Memory B cell (primary cell): ENCODE measurements around the gene CKAP2L.
A peak's percentile ranks its signal among the peaks of the same experiment; 100 is the strongest.

Experiments
- ATAC-seq: fragments of 150-1000 bp; cut with Tn5 transposase; 2 replicates; pipeline ENCODE4 v1.10.0; 2021; ENCODE audit warnings: low read depth, mild to moderate bottlenecking, moderate library complexity
- DNase-seq, 2 donors: peaks; one replicate each; pipeline ENCODE4 v3.0.0; 2022; ENCODE audit warnings: low spot score in 2 of 2
- H3K27ac Mint-ChIP-seq: one replicate; pipeline ENCODE4 v1.8.0; 2022; ENCODE audit warnings: mild to moderate bottlenecking, moderate library complexity, mixed read lengths
- H3K27me3 Mint-ChIP-seq: one replicate; pipeline ENCODE4 v1.8.0; 2022; ENCODE audit warnings: mixed read lengths
- H3K36me3 Mint-ChIP-seq: one replicate; pipeline ENCODE4 v1.8.0; 2022; ENCODE audit warnings: mild to moderate bottlenecking, mixed read lengths
- H3K4me1 Mint-ChIP-seq: one replicate; pipeline ENCODE4 v1.8.0; 2022; ENCODE audit warnings: mixed read lengths
- H3K4me3 Mint-ChIP-seq: one replicate; pipeline ENCODE4 v1.8.0; 2022; ENCODE audit warnings: mild to moderate bottlenecking, moderate library complexity, mixed read lengths
- H3K9me3 Mint-ChIP-seq: one replicate; pipeline ENCODE4 v1.8.0; 2022; ENCODE audit warnings: mixed read lengths

CKAP2L gene

DNA sequence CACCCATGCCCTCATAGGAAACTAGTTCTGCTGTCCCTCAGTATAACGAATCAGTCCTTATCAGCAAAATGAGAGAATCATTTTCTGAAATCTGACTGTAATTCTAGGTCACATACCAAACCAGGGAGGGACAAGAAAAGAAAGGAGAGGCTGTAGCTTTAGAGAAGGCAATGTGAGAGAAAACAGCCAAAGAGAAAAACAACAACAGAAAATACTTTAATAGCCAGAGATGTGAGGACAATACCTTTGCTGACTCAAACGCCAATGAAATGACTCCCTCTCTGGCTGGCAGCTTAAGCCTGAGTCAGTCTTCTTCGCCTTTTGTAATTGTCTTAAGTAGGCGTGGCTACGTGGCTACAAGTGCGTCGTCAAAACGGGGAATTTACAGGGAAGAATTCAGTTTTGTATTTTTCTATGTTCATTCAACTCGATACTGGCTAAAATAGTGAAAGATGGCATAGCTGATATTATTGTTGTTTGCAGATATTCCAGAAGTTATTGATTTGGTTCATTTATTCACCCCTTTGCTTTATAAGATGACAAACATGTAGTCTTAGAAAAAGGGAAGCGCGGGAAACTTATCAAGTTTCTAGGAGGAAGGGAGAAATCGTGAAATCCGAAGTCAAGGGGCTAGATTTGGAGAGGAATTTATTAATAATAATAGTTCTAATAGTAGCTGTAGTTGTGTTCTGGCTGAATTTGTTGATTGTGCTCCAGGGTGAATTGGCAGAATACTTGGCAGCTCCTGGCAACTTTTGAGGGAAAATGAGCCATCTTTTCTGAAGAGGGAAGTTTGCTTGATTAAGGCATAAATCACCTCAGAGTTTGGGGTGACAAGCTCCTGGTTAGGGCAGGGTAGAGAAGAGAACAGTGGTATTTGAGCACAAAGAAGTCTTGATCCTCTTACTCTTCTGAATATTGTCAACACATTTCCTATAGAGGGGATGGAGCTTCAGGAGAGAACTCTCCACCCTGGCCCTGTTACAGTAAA, 20.1 kb upstream of the CKAP2L start, which contains the start of gene IL1A:
Gene IL1A, minus strand, starts transcription at position 295 of the 991 bp plus-strand sequence. CDS start 723 bp downstream, outside the sequence.
- Mint-ChIP-seq H3K27ac (peak within 1 kb of the TSS; percentile 88), H3K4me3 (peak within 1 kb of the TSS; percentile 55), H3K36me3 (peaks cover 2% of the 10 kb centered on the region), H3K4me1 (peaks cover 31% of the 10 kb centered on the region), H3K27me3 (no peaks in the 10 kb centered on the region), H3K9me3 (no peaks in the 10 kb centered on the region)
- DNase-seq (no peak), ATAC-seq (peak; percentile 49)

DNA sequence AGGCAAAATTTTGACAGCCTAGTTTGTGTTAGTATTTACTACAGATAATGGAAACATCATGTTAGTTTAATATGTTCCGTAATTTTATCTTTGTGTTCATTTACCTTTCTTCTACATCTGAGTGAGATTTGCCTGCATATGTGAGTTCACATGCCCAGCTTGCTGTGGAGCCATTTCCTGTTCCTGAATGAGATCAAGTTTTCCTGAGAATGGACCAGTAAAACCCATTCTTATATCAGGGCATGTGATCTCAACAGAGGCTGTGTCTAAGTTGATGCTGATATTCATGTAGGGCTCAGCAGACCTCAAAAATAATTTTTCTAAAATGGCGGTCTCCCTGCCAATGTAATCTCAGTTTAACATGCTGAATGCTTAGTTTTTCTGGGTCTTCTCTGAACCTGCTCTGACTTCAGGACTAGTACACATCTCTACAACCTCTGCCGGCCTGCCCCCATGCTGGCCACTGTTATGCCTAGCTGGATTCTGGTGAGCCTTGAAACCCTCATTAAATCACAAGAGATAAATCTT, 18.8 kb upstream of the CKAP2L start:
- Mint-ChIP-seq H3K9me3 (no peaks in the 10 kb centered on the region), H3K4me3 (no peak overlapping the region), H3K4me1 (peaks cover 31% of the 10 kb centered on the region), H3K36me3 (no peaks in the 10 kb centered on the region), H3K27ac (peak overlapping the region; percentile 83), H3K27me3 (no peaks in the 10 kb centered on the region)
- DNase-seq (no peak), ATAC-seq (no peak)

DNA sequence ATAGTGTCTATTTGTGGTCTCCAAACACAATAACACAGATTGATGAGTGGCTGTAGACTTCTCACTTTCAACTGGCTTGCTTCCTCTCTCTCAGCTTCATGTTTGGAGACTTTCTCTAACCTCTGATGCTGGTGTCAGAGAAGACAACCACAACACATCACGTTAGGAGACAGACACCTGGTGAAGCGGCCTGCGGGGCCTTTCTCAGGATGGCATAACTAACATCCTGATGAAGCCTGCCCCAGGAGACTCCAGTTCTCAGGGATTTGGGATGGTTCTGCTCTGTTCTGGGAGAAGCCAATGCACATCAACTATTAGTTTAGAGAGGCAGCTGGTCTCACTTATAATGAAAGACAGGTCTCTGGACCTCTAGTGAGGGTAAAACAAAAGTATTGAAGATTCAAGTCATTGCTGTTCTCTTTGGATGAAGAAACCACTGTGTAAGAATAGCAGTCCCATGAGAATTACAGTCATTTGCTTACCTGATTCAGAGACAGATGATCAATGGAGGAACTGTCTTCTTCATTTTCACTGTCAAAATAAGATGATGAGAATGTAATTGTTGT, 17.9 kb upstream of the CKAP2L start:
- H3K9me3 Mint-ChIP-seq, result no peaks in the 10 kb centered on the region
- H3K36me3 Mint-ChIP-seq, result no peaks in the 10 kb centered on the region
- H3K4me3 Mint-ChIP-seq, result peak overlapping the region; percentile 49
- H3K27ac Mint-ChIP-seq, result peak overlapping the region; percentile 83
- no peaks in the 10 kb centered on the region for H3K27me3 Mint-ChIP-seq
- ATAC-seq (peak; percentile 81), DNase-seq (no peak)
- H3K4me1 Mint-ChIP-seq, result peaks cover 31% of the 10 kb centered on the region

GRCh38 chr2:112779598-112779997, 15.2 kb upstream of the CKAP2L start:
- Mint-ChIP-seq H3K36me3 (no peaks in the 10 kb centered on the region), H3K4me3 (no peak overlapping the region), H3K27ac (no peak overlapping the region), H3K4me1 (peaks cover 35% of the 10 kb centered on the region), H3K27me3 (peaks cover 4% of the 10 kb centered on the region), H3K9me3 (peaks cover 2% of the 10 kb centered on the region)
- DNase-seq (no peak), ATAC-seq (no peak)

- H3K27me3 Mint-ChIP-seq, result peaks cover 4% of the 10 kb centered on the region
- H3K36me3 Mint-ChIP-seq, result no peaks in the 10 kb centered on the region
- H3K4me1 Mint-ChIP-seq, result peaks cover 17% of the 10 kb centered on the region
- no peak overlapping the region for H3K4me3 Mint-ChIP-seq
- ATAC-seq, result no peak
- no peak for DNase-seq
- peak overlapping the region; percentile 45 for H3K27ac Mint-ChIP-seq
- peaks cover 2% of the 10 kb centered on the region for H3K9me3 Mint-ChIP-seq
These were observed 12.6 kb upstream of the CKAP2L start for GRCh38 chr2:112777036-112777435.

DNA sequence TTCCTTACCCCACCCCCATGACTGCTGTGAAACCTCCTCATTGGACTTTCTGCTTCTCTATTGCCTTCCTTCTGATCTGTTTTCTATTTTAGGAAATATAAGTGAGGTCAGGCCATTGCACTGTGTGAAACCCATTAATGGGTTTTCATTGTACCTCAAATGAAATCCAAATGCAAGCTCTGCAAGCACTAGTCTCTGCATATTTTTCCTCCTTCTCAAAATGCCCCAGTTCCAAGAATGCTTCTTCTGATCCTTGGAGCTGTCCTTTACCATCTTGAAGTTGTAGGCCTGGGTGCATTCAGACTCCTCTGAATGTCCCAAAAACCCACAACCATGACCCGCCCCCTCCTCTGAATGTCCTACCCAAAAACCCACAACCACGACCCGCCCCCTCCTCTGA, 11.7 kb upstream of the CKAP2L start:
- ATAC-seq, result no peak
- Mint-ChIP-seq H3K27ac (no peak overlapping the region), H3K4me3 (no peak overlapping the region)

DNA sequence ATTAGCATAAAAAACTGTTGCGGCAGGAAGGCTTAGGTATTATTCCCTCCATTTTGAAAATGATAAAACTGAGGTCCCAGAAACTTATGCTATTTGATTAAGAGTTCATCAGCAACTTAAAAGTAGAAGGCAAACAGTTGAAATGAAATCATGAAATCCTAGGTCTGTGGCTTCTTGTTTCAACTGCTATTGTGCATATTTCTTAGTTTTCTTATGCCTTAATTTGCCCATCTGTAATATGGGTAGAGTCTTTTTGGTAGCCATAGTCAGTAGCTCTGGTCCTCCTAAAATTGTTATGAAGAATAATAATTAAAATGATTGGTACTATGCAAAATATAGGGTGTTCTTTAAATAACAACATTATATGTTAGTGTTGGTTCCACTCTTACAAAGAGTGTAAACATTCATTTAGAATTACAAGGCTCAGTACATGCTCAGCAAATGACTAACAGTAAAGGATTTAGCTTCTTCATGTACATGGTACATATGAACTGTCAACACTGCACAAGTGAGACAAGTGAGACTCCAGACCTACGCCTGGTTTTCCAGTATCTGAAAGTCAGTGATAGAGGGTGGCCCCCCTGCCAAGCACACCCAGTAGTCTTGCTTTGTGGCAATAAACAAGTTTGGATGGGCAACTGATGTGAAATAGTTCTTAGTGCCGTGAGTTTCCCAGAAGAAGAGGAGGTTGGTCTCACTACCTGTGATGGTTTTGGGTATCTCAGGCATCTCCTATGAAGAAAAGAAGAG, 10.3 kb upstream of the CKAP2L start:
- H3K9me3 Mint-ChIP-seq, result peaks cover 2% of the 10 kb centered on the region
- H3K27me3 Mint-ChIP-seq, result peaks cover 4% of the 10 kb centered on the region
- H3K4me3 Mint-ChIP-seq, result no peak overlapping the region
- no peak overlapping the region for H3K27ac Mint-ChIP-seq
- no peak for DNase-seq
- peaks cover 10% of the 10 kb centered on the region for H3K4me1 Mint-ChIP-seq
- ATAC-seq, result no peak
- no peaks in the 10 kb centered on the region for H3K36me3 Mint-ChIP-seq

More for the DNA sequence above, 11.7 kb upstream of the CKAP2L start:
- peaks cover 10% of the 10 kb centered on the region for H3K4me1 Mint-ChIP-seq
- DNase-seq, result no peak
- H3K9me3 Mint-ChIP-seq, result peaks cover 2% of the 10 kb centered on the region
- peaks cover 4% of the 10 kb centered on the region for H3K27me3 Mint-ChIP-seq
- H3K36me3 Mint-ChIP-seq, result no peaks in the 10 kb centered on the region

DNA sequence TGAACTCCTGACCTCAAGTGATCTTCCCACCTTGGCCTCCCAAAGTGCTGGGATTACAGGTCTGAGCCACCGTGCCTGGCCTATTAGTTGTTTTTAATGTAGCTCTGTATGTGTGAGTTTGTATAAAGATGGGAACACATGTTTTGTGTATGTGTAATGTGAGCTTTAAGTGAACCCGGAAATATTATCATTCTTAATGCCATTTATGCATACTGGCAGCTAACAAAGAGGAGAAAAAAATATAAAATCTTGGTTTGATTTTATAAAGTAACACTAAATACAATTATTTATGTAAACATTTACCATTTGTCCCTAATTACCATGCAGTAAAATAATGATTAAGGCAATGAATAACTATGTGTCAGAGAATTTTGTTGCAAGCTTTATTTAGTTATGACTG, 9.1 kb upstream of the CKAP2L start:
- no peak overlapping the region for H3K27ac Mint-ChIP-seq
- DNase-seq (no peak), ATAC-seq (no peak)
- peaks cover 10% of the 10 kb centered on the region for H3K4me1 Mint-ChIP-seq
- no peaks in the 10 kb centered on the region for H3K36me3 Mint-ChIP-seq
- peaks cover 4% of the 10 kb centered on the region for H3K27me3 Mint-ChIP-seq
- no peak overlapping the region for H3K4me3 Mint-ChIP-seq
- peaks cover 2% of the 10 kb centered on the region for H3K9me3 Mint-ChIP-seq

DNA sequence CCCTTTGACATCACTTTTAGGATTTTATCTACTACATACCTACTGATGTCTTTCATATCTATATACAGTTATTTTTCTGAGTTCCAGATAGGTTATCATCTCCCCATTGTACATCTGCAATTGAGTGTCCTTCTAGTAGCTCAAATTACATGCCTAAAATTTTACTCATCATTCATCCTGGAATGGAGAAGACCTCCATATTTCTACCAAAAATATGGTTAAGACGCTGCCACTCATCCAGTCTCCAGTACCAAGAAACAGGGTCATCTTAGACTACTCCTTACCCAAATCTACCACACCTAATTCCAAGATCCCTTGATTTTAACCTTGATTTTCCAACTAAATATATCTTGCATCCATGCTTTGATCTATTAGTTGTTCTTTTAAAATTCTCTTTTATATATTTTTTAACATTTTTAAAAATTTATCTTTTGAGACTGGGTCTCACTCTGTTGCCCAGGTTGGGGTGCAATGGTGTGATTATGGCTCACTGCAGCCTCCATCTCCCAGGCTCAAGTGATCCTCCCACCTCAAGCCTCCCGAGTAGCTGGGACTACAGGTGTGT, 8.6 kb upstream of the CKAP2L start:
- peaks cover 10% of the 10 kb centered on the region for H3K4me1 Mint-ChIP-seq
- peaks cover 4% of the 10 kb centered on the region for H3K27me3 Mint-ChIP-seq
- H3K27ac Mint-ChIP-seq, result no peak overlapping the region
- H3K4me3 Mint-ChIP-seq, result no peak overlapping the region
- DNase-seq (no peak), ATAC-seq (no peak)
- H3K9me3 Mint-ChIP-seq, result peaks cover 2% of the 10 kb centered on the region
- no peaks in the 10 kb centered on the region for H3K36me3 Mint-ChIP-seq

GRCh38 chr2:112772322-112772721, 7.9 kb upstream of the CKAP2L start:
- H3K36me3 Mint-ChIP-seq, result no peaks in the 10 kb centered on the region
- ATAC-seq, result no peak
- peaks cover 4% of the 10 kb centered on the region for H3K27me3 Mint-ChIP-seq
- no peak for DNase-seq
- H3K4me3 Mint-ChIP-seq, result no peak overlapping the region
- no peak overlapping the region for H3K27ac Mint-ChIP-seq
- peaks cover 2% of the 10 kb centered on the region for H3K9me3 Mint-ChIP-seq
- H3K4me1 Mint-ChIP-seq, result peaks cover 12% of the 10 kb centered on the region

GRCh38 chr2:112768432-112768831, 4.0 kb upstream of the CKAP2L start:
- Mint-ChIP-seq H3K4me3 (no peak overlapping the region), H3K27ac (no peak overlapping the region), H3K9me3 (no peaks in the 10 kb centered on the region), H3K27me3 (no peaks in the 10 kb centered on the region), H3K36me3 (no peaks in the 10 kb centered on the region), H3K4me1 (peaks cover 20% of the 10 kb centered on the region)
- ATAC-seq (no peak), DNase-seq (no peak)

DNA sequence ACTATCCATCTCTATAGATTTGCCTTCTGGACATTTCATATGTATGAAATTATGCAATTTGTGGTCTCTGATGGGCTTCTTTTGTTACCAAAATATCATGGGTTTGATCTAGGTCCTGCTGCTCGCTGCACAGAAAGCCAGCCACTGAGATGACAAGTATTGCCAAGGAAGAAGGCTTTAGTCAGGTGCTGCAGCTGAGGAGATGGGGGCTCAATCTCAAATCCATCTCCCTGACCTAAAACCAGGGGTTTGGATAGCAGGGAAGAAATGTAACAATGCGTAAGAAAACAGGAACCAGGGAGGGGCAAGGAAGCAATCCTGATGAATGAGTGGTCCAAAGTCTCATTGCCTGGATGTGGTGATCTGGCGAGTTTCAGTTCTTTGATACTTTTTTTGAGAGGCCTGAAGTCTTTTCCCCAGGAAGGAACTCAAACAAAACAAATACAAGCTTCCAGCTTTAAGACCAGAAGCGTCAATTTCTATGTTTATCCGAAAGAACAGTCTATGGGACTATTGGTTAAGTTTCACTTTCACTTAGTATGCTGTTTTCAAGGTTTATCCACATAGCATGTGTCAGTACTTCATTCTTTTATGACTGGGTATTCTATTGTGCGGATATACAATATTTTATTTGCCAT, 3.4 kb upstream of the CKAP2L start:
- DNase-seq (no peak), ATAC-seq (no peak)
- Mint-ChIP-seq H3K4me3 (peak overlapping the region; percentile 21), H3K9me3 (no peaks in the 10 kb centered on the region), H3K36me3 (no peaks in the 10 kb centered on the region), H3K27me3 (no peaks in the 10 kb centered on the region), H3K27ac (no peak overlapping the region), H3K4me1 (peaks cover 21% of the 10 kb centered on the region)

DNA sequence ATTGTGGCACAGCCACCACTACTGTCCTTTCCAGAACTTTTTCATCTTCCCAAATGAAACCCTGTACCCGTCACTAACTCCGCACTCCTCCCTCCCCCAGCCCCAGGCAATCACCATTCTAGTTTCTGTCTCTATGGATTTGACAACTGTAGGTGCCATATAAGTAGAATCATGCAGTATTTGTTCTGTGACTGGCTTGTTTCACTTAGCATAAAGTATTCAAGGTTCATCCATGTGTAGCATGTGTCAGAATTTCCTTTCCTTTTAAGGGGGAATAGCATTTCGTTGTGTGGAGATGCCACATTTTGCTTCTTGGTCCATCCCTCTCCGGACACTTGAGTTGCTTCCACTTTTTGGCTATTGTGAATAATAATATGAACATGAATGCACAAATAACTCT, 842 bp upstream of the CKAP2L start:
- ATAC-seq (no peak), DNase-seq (no peak)
- H3K36me3 Mint-ChIP-seq, result no peaks in the 10 kb centered on the region
- peak overlapping the region; percentile 91 for H3K4me3 Mint-ChIP-seq
- H3K4me1 Mint-ChIP-seq, result peaks cover 16% of the 10 kb centered on the region
- no peaks in the 10 kb centered on the region for H3K9me3 Mint-ChIP-seq
- no peaks in the 10 kb centered on the region for H3K27me3 Mint-ChIP-seq
- H3K27ac Mint-ChIP-seq, result no peak overlapping the region
